ENCODE measurements around the gene PLA2G4E.

PLA2G4E gene

GRCh38 chr15:41972253-41973242 is 48.3 kb downstream of the PLA2G4E start, which contains the start of gene EHD4:
Gene EHD4 (minus strand): TSS chr15:41972557. CDS start chr15:41972494, 63 bp downstream.
- DNase-seq: peak; percentile 98

- no peak for DNase-seq
Measured at GRCh38 chr15:41971895-41972252, 49.0 kb downstream of the PLA2G4E start.

- DNase-seq: no peak
Measured at GRCh38 chr15:41971089-41971894, 49.5 kb downstream of the PLA2G4E start.

- no peak for DNase-seq
Measured at GRCh38 chr15:41970456-41970855, 50.4 kb downstream of the PLA2G4E start.

GRCh38 chr15:41969851-41970431 is 50.9 kb downstream of the PLA2G4E start:
- DNase-seq: no peak

GRCh38 chr15:41968701-41969100 is 52.1 kb downstream of the PLA2G4E start:
- DNase-seq: no peak

GRCh38 chr15:41967506-41968206 is 53.2 kb downstream of the PLA2G4E start:
- DNase-seq: peak; percentile 90

GRCh38 chr15:41966920-41967465 is 53.8 kb downstream of the PLA2G4E start:
- DNase-seq: no peak

- no peak for DNase-seq
Measured at GRCh38 chr15:41966414-41966812, 54.4 kb downstream of the PLA2G4E start.

GRCh38 chr15:41965441-41966413 is 55.1 kb downstream of the PLA2G4E start:
- peak; percentile 98 for DNase-seq

GRCh38 chr15:41961595-41962202 is 59.1 kb downstream of the PLA2G4E start:
- no peak for DNase-seq

GRCh38 chr15:41961001-41961518 is 59.8 kb downstream of the PLA2G4E start:
- DNase-seq: no peak

- DNase-seq: no peak
Measured at GRCh38 chr15:41958002-41958420, 62.8 kb downstream of the PLA2G4E start.

- DNase-seq: no peak
Measured at GRCh38 chr15:41957021-41957897, 63.6 kb downstream of the PLA2G4E start.

- no peak for DNase-seq
Measured at GRCh38 chr15:41955807-41956525, 64.9 kb downstream of the PLA2G4E start.

GRCh38 chr15:41955100-41955499 is 65.7 kb downstream of the PLA2G4E start:
- DNase-seq: no peak

GRCh38 chr15:41954036-41954435 is 66.8 kb downstream of the PLA2G4E start:
- DNase-seq: no peak

- no peak for DNase-seq
Measured at GRCh38 chr15:41952013-41952563, 68.8 kb downstream of the PLA2G4E start.

Data from NCI-H524 treated with DMSO at 0.1 percent for 48 hours (cell line).